VCaP (cell line): ENCODE measurements around the gene FAM76A.
"Not testable (repeated sequence)": the region's sequence is repeated elsewhere in the genome, so short reads cannot be mapped to it uniquely, and the experiment has no call there.

Experiments
- H3K27ac ChIP-seq: fragments of 450-650 bp; 2 replicates; pipeline ENCODE4 v1.5.1; 2017
- CTCF ChIP-seq: fragments of 450-650 bp; conservative IDR thresholded peaks from 2 replicates; pipeline ENCODE4 v1.5.1; 2017; ENCODE audit warnings: mild to moderate bottlenecking, moderate library complexity

FAM76A gene

GRCh38 chr1:27725374-27726172 lies at the start of gene FAM76A:
Gene FAM76A, plus strand, starts transcription at chr1:27725961. Its CDS starts 120 bp downstream, at chr1:27726081.
- peak within 1 kb of the TSS; percentile 78 for H3K27ac ChIP-seq
- peak; percentile 70 for TF ChIP-seq CTCF

DNA sequence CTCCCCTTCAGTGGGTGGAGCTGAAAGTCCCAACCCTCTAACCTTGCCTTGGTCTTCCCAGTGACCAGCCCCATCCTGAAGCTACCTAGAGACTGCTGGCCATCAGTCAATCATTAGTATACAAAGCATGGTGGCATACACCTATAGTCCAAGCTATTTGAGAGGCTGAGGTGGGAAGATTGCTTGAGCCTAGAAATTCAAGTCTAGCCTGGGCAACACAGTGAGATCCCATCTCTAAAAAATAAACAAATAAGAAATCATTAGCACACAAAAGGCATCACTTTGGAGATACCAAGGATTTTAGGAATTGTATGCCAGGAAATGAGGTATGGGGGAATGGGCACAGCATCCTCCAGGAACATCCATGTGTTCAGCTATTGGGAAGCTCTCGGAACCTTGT lies 49.4 kb upstream of the FAM76A start:
- no peak overlapping the region for H3K27ac ChIP-seq
- no peak for TF ChIP-seq CTCF

DNA sequence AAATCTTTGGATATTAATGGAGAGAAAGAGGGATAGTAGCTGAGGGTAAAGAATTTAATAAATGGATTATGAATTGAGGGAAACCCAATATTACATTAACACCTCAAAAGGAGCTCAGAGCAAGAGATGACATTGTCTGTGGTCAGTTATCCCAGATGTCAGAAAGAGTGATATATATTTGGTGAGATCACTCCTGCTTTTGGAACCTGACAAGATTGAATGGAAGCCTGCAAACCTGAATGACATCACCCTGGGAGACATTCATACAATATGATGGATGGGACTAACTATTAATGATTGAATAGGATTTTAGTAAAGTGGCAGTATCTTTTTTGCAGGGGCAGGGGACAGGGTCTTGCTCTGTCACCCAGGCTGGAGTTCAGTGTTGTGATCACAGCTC lies 47.0 kb upstream of the FAM76A start:
- no peak overlapping the region for H3K27ac ChIP-seq
- TF ChIP-seq CTCF: no peak

- H3K27ac ChIP-seq: not testable (repeated sequence)
Measured at GRCh38 chr1:27680225-27680791, 45.5 kb upstream of the FAM76A start.

DNA sequence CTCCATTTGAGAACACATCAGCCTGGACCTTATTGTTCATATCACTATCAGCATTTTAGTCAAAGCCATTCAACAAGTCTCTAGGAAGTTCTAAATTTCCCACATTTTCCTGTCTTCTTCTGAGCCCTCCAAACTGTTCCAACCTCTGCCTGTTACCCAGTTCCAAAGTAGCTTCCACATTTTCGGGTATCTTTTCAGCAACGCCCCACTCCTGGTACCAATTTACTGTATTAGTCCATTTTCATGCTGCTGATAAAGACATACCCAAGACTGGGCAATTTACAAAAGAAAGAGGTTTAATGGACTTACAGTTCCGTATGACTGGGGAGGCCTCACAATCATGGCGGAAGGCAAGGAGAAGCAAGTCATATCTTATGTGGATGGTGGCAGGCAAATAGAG lies 44.2 kb upstream of the FAM76A start:
- not testable (repeated sequence) for H3K27ac ChIP-seq

DNA sequence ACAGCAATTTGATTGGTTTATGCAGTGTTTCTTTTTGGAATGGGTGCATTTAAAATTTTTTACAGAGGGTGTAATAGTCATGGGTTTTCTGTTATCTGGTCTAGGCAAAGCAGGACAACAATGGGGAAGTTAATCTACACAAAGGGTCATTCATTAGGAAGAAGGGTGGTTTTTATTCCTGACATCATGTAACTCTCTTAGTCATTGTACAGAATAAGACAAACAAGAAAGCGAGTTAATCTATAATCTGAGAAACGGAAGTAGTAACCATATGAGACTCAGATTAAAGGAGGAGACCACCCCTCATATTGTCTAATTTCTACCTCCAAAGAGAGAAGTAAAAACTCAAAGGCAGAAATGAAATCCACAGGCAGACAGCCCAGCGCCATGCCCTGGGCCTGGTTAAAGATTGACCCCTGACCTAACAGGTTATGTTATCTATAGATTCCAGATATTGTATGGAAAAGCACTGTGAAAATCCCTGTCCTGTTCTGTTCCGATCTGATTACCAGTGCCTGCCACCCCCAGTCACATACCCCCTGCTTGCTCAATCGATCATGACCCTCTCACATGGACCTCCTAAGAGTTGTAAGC lies 43.3 kb upstream of the FAM76A start:
- no peak for TF ChIP-seq CTCF
- H3K27ac ChIP-seq: no peak overlapping the region

DNA sequence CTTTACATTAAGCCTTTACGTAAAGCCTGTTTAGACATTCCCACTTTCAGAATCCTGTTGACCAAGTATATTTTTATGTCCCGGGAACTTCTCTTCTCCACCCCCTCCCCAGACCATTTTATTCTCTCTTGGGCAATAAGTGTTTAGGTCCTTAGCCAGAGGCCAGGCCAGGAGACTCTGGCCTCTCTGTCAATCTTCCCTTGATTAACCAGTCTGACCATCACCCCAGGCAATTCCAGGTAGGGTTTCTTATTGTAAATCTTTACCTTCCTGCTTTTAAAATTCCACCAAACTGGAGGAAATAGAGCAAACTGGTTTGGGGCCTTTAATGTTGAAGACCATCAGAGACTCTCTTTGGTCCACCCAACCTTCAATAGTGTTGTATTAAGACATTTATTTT lies 41.6 kb upstream of the FAM76A start:
- no peak for TF ChIP-seq CTCF
- no peak overlapping the region for H3K27ac ChIP-seq

- no peak for TF ChIP-seq CTCF
- no peak overlapping the region for H3K27ac ChIP-seq
Measured at GRCh38 chr1:27686223-27686990, 39.4 kb upstream of the FAM76A start.
